CD4-positive, alpha-beta T cell treated with Interleukin-15 for 4 hours (primary cell): ENCODE data around the gene NUDT3.
"Not testable (repeated sequence)": the region's sequence is repeated elsewhere in the genome, so short reads cannot be mapped to it uniquely, and the experiment has no call there.

Source experiments
- DNase-seq: peaks from one replicate; pipeline ENCODE4 v3.0.0-alpha.2; 2020; ENCODE audit warnings: low spot score

Gene NUDT3

GRCh38 chr6:34252395-34252794 is 140.1 kb downstream of the NUDT3 start:
- not testable (repeated sequence) for DNase-seq

DNA sequence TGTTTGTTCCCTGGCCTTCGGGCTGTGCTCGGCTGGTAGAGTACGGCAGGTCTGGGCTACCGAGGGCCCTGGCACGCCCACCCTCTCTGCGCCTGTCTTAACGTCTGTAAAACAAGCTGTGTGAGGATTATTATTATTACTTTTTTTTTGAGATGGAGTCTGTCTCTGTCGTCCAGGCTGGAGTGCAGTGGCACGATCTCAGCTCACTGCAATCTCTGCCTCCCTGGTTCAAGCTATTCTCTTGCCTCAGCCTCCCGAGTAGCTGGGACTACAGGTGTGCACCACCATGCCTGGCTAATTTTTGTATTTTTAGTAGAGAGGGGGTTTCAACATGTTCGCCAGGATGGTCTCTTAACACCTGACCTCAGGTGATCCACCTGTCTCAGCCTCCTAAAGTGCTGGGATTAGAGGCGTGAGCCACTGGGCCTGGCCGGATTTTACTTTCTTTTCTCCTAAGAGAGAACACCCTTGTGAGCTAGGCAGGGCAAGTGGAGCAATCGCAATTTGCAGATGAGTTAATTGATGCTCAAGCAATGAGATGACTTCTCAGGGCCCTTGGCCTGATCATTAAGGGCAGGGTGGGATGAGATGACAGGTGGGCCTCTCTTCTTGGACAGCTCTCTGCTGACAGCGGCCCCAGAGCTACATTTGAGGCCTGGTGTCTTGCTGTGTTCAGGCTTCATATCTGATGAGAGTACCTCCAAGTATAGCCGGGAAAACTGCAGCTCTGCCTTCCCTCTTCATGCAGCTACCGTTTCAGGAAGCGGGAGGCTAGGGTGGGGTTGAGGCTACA is 142.8 kb downstream of the NUDT3 start:
- DNase-seq: no peak

- peak; percentile 96 for DNase-seq
Observed at GRCh38 chr6:34248727-34249468, 143.6 kb downstream of the NUDT3 start, which contains the start of gene SMIM29. TSS of gene SMIM29 (minus strand) at chr6:34249006. CDS start at chr6:34247791, 1,215 bp downstream.

- no peak for DNase-seq
Observed at GRCh38 chr6:34248198-34248726, 144.2 kb downstream of the NUDT3 start.

GRCh38 chr6:34247481-34248197 is 144.8 kb downstream of the NUDT3 start:
- DNase-seq: no peak

GRCh38 chr6:34246563-34247391 is 145.7 kb downstream of the NUDT3 start:
- no peak for DNase-seq

- no peak for DNase-seq
Observed at GRCh38 chr6:34246249-34246562, 146.3 kb downstream of the NUDT3 start.

DNA sequence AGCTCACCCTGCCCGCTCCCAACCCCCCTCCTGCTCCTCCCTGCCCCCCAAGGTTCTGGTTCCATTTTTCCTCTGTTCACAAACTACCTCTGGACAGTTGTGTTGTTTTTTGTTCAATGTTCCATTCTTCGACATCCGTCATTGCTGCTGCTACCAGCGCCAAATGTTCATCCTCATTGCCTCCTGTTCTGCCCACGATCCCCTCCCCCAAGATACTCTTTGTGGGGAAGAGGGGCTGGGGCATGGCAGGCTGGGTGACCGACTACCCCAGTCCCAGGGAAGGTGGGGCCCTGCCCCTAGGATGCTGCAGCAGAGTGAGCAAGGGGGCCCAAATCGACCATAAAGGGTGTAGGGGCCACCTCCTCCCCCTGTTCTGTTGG is 146.7 kb downstream of the NUDT3 start:
- DNase-seq: not testable (repeated sequence)

- DNase-seq: not testable (repeated sequence)
Observed at GRCh38 chr6:34245032-34245760, 147.3 kb downstream of the NUDT3 start.

- DNase-seq: peak; percentile 74
Observed at GRCh38 chr6:34243901-34244884, 148.3 kb downstream of the NUDT3 start.

GRCh38 chr6:34243131-34243771 is 149.2 kb downstream of the NUDT3 start:
- DNase-seq: no peak

GRCh38 chr6:34242252-34243130 is 150.0 kb downstream of the NUDT3 start:
- no peak for DNase-seq

DNA sequence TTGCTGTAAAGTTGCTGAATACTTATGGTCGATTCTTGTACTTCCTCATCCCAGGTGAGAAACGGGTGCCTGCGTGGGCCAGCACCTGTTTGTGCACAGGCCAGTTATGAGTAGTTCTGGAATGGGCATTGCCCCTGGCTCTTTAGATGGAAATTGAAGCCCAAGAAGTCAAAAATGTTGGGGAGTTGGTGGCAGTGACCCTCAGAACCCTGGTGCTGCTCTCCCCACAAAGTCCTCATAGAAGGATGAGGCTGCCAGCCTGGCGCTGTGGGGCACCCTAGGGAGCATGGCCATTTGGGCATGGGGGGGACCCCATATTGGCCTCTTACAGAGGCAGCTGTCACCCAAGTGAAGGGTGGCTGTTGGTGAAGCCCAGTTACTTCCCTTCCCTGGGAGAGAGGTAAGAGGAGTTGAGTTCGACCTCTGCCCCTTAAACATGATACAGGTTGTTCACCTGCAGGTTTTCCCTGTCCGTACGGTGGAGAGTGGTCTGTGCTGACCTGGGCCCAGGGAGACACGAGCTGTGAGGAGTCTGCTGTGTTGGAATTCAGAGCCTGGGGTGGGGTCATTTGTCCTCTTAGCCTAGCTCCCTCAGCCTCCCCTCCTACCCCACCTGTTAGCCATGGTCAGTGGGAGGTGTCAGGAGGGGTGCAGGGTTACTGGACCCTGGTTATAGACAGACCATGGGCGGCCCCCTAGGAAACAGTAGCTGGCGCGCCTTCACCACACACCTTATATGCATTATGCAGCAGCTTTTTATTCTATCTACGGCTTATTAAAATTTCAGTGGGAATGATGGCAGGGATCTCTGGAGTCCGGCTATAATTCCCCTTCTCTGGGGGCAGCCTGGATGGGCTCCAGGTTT is 150.9 kb downstream of the NUDT3 start:
- no peak for DNase-seq

DNA sequence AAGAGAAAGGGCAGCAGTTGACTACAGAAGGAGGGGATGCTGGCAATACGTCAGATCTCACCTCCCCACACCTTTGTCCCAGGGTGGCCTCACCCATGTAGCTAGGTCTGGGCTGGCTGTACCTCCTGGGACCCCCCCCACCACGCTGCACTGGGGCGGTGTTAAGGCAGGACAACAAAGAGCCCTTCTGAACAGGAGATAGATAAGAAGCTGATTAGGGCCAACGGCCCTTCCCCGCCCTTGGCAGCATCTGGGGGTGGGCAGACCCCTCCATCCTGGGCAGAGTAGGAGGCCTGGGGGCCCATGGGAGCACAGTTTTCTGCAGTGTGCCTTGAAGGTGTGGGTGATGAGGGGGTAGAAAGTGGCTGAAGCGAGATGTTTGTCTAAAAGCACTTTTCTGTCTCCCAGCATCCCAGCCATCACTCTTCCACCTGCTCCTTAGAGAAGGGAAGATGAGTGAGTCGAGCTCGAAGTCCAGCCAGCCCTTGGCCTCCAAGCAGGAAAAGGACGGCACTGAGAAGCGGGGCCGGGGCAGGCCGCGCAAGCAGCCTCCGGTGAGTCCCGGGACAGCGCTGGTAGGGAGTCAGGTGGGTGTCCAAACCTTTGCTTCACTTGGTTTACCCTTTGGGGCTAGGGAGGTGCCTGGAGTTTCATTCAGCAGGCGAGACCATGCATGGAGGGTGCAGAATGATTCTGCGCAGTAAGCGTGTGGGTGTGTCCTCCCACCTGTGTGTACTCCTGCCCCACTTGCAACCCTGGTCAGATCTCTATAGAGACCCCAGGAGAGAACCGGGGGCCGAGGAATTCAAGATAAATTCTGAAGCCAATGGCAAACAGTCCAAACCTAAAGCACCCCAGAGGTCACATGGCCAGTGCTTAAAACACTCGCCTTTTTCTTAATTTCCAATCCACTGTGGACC is 151.9 kb downstream of the NUDT3 start:
- DNase-seq: no peak

DNA sequence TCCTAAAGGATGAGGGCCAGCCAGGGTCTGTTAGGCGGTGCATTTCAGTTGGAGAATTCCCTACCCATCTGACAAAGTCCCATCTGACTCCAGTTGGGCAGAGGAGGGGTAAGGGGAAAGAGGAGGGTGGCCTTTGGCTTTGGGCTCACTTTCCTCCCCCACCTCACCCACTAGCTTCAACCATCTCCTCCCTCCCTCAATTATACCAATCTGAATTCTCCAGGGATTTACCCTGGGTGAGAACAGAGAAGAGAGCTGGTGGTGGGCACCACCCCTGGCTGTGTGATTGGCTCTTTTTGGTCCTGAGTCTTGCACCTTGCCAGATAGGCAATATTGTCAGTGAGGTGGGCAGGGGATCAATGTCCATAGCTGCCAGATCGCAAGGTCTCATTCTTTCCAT is 152.6 kb downstream of the NUDT3 start:
- DNase-seq: no peak

DNA sequence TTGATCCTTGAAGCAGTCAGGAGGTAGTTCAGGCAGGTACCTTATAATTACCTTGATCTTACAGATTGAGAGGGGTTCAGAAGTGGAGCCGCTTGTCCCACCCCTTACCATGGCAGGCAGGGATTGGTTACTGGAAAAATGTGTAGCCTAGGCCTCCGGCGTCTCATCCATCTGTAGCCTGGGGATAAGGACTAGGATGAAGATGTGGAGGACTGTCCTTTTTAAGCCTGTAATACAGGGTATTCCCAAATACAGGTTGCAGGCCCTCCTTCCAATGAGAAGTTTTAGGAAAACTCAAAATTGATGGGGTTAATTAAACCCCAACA is 153.0 kb downstream of the NUDT3 start:
- no peak for DNase-seq
